T-helper 9 cell (primary cell): ENCODE data around the gene PIP.
"Not testable (repeated sequence)": the region's sequence is repeated elsewhere in the genome, so short reads cannot be mapped to it uniquely, and the experiment has no call there.

Experiments used
- DNase-seq: peaks from one replicate; pipeline ENCODE4 v3.0.0-alpha.2; 2020

The PIP gene

DNA sequence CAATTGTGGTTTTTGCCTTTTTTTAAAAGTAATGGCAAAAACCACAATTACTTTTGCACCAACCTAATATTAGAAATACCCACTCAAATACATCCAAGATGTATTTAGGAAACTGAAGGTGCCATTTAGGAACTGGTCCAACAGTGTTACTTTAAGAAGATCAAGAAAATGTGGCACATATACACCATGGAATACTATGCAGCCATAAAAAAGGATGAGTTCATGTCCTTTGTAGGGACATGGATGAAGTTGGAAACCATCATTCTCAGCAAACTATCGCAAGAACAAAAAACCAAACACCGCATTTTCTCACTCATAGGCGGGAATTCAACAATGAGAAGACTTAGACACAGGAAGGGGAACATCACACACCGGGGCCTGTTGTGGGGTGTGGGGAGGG is 48.9 kb downstream of the PIP start:
- DNase-seq, result not testable (repeated sequence)

DNA sequence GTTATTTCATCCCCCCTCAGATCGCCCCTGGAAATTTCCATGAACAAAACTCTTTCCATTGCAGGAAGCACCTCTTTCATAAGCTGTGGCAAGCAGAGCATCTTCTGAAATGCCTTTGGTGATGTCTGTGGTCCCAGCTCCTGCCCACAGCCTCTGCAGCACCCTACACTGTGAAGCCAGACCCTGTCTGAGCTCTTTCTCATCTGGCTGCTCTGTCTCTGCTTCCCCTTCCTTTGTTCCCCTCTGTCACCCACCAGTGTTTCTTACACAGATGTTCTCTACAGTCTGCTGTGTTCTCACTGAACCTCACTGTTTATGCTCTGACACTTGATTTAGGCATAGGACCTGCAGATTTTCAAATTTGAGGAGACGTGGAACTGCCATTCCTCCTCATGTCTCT is 49.5 kb downstream of the PIP start:
- DNase-seq, result no peak

DNA sequence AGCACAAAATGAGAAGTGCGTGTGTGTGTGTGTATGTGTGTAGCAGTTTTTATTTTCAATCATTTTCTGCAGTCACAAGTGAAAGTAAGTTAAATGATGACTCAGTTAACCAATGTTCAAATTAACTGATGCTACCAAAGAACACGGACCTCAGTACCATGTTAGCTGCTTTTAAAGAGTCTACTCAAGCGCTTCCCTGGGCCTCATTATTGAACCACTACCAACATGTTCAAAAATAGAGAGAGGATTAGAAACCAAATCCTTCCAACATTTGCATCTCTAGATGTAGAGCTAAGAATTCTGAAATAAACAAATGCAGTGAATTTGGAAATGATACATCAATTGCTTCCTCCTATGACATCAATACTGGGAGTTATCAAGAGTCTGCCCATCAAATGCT is 51.1 kb downstream of the PIP start, which contains the start of gene TAS2R39:
Gene TAS2R39 (plus strand): TSS at position 396 of the 400 bp plus-strand sequence. CDS start 0 bp downstream, at position 396.
- DNase-seq, result no peak

DNA sequence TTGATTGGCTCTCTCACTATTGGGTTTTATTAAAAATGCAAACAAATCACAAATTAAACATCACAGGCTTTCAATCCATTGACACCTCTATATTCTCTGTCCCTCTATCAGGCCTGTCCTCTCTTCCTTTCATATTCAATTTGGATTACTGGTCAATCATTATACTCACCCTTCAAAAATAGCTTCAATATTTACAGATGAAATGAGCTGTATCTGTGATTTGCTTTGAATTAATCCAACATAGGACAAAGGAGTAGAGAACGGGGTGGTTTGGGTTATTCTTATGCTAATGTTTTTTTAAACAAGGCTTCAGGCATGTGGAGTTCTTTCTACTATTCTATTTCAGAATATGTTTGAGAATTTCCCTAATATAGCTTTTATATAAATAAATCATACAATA is 53.7 kb downstream of the PIP start:
- DNase-seq, result no peak

DNA sequence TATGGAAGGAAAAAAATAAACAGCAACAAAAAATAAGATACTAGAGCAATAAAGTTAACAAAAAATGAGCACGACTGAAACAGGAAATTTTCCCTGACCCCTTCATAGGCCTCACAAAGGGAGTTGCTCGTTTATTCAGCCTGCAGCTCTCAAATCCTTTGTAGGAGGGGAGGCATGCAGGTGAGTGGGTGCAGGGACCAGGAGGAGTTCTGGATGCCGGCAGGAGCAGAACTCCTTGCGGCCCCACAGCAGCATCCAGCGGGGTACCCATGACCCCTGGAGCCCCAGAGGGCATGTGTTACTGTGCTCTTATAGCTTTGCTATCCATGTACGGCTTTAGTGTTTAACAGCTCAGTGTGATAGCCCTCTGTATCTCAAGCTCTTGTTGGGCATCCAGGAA is 57.1 kb downstream of the PIP start:
- no peak for DNase-seq
